SK-N-SH treated with all-trans-retinoic acid at 6 μM for 48 hours (cell line): ENCODE measurements around the gene SUGP2.
A peak's percentile ranks its signal among the peaks of the same experiment; 100 is the strongest.

ENCODE experiments used
- BACH2 ChIP-seq: fragments of 250-450 bp; sonication (Bioruptor Pico); IDR thresholded peaks from 2 replicates; pipeline ENCODE4 v1.9.0; 2021; ENCODE audit warnings: mild to moderate bottlenecking, borderline replicate concordance
- CSRNP3 ChIP-seq: fragments of 250-450 bp; sonication (Bioruptor Pico); IDR thresholded peaks from 2 replicates; pipeline ENCODE4 v1.5.1; 2021; ENCODE audit warnings: mild to moderate bottlenecking, moderate library complexity
- ISL1 ChIP-seq: fragments of 250-450 bp; sonication (Bioruptor Pico); IDR thresholded peaks from 2 replicates; pipeline ENCODE4 v2.1.2; 2022; ENCODE audit warnings: mild to moderate bottlenecking, moderate library complexity
- OSR1 ChIP-seq: fragments of 250-450 bp; sonication (Bioruptor Pico); IDR thresholded peaks from 2 replicates; pipeline ENCODE4 v1.8.0; 2022; ENCODE audit warnings: moderate library complexity, mild to moderate bottlenecking, inconsistent platforms
- PATZ1 ChIP-seq: fragments of 250-450 bp; sonication (Bioruptor Pico); IDR thresholded peaks from 2 replicates; pipeline ENCODE4 v1.8.0; 2020; ENCODE audit warnings: mild to moderate bottlenecking, moderate library complexity, borderline replicate concordance
- POU6F1 ChIP-seq: fragments of 250-450 bp; sonication (Bioruptor Pico); IDR thresholded peaks from 2 replicates; pipeline ENCODE4 v1.8.0; 2021; ENCODE audit warnings: low read depth, mild to moderate bottlenecking, moderate library complexity, borderline replicate concordance
- PPARA ChIP-seq: fragments of 250-450 bp; sonication (Bioruptor Pico); IDR thresholded peaks from 2 replicates; pipeline ENCODE4 v1.5.0; 2020; ENCODE audit warnings: mild to moderate bottlenecking, borderline replicate concordance
- RARB ChIP-seq: fragments of 250-450 bp; sonication (Bioruptor Pico); IDR thresholded peaks from 2 replicates; pipeline ENCODE4 v1.8.0; 2021; ENCODE audit warnings: mild to moderate bottlenecking, moderate library complexity
- TCF4 ChIP-seq: fragments of 250-450 bp; sonication (Bioruptor Pico); IDR thresholded peaks from 2 replicates; pipeline ENCODE4 v1.8.0; 2021; ENCODE audit warnings: mild to moderate bottlenecking, moderate library complexity, borderline replicate concordance
- ZFP3 ChIP-seq: fragments of 250-450 bp; sonication (Bioruptor Pico); IDR thresholded peaks from 2 replicates; pipeline ENCODE4 v1.5.0; 2020; ENCODE audit warnings: mild to moderate bottlenecking, moderate library complexity
- ZNF70 ChIP-seq: fragments of 450-650 bp; formaldehyde crosslinking; IDR thresholded peaks from 2 replicates; pipeline ENCODE4 v1.5.0; 2020; ENCODE audit warnings: mild to moderate bottlenecking, moderate library complexity
- ZNF8 ChIP-seq: fragments of 450-650 bp; formaldehyde crosslinking; IDR thresholded peaks from 2 replicates; pipeline ENCODE4 v1.5.0; 2020; ENCODE audit warnings: mild to moderate bottlenecking, moderate library complexity
- TF ChIP-seq, protein P1 (sequence below): fragments of 250-450 bp; sonication (Bioruptor Pico); IDR thresholded peaks from 2 replicates; pipeline ENCODE4 v1.5.0; 2020; ENCODE audit warnings: mild to moderate bottlenecking, moderate library complexity
- TF ChIP-seq, protein P2 (sequence below): fragments of 250-450 bp; sonication (Bioruptor Pico); IDR thresholded peaks from 2 replicates; pipeline ENCODE4 v1.5.1; 2020; ENCODE audit warnings: low read depth, mild to moderate bottlenecking, moderate library complexity

- TF ChIP-seq PATZ1 (CRISPR knock-in tag) (no peak), ZNF70 (CRISPR knock-in tag) (no peak), PPARA (CRISPR knock-in tag) (no peak), TCF4 (no peak), POU6F1 (CRISPR knock-in tag) (no peak), RARB (CRISPR knock-in tag) (no peak), CSRNP3 (CRISPR knock-in tag) (no peak), OSR1 (CRISPR knock-in tag) (no peak), ZFP3 (CRISPR knock-in tag) (peak; percentile 84), BACH2 (CRISPR knock-in tag) (no peak), ISL1 (CRISPR knock-in tag) (no peak), ZNF8 (CRISPR knock-in tag) (no peak)
- TF ChIP-seq, protein P1, sequence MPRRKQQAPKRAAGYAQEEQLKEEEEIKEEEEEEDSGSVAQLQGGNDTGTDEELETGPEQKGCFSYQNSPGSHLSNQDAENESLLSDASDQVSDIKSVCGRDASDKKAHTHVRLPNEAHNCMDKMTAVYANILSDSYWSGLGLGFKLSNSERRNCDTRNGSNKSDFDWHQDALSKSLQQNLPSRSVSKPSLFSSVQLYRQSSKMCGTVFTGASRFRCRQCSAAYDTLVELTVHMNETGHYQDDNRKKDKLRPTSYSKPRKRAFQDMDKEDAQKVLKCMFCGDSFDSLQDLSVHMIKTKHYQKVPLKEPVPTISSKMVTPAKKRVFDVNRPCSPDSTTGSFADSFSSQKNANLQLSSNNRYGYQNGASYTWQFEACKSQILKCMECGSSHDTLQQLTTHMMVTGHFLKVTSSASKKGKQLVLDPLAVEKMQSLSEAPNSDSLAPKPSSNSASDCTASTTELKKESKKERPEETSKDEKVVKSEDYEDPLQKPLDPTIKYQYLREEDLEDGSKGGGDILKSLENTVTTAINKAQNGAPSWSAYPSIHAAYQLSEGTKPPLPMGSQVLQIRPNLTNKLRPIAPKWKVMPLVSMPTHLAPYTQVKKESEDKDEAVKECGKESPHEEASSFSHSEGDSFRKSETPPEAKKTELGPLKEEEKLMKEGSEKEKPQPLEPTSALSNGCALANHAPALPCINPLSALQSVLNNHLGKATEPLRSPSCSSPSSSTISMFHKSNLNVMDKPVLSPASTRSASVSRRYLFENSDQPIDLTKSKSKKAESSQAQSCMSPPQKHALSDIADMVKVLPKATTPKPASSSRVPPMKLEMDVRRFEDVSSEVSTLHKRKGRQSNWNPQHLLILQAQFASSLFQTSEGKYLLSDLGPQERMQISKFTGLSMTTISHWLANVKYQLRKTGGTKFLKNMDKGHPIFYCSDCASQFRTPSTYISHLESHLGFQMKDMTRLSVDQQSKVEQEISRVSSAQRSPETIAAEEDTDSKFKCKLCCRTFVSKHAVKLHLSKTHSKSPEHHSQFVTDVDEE (CRISPR knock-in tag): no peak
- TF ChIP-seq, protein P2, sequence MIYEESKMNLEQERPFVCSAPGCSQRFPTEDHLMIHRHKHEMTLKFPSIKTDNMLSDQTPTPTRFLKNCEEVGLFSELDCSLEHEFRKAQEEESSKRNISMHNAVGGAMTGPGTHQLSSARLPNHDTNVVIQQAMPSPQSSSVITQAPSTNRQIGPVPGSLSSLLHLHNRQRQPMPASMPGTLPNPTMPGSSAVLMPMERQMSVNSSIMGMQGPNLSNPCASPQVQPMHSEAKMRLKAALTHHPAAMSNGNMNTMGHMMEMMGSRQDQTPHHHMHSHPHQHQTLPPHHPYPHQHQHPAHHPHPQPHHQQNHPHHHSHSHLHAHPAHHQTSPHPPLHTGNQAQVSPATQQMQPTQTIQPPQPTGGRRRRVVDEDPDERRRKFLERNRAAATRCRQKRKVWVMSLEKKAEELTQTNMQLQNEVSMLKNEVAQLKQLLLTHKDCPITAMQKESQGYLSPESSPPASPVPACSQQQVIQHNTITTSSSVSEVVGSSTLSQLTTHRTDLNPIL: no peak
Measured at GRCh38 chr19:19040417-19040816, 7.1 kb upstream of the SUGP2 start.
